HG03571 (cell line): ENCODE measurements around the gene TYW1B.
"Not testable (repeated sequence)": the region's sequence is repeated elsewhere in the genome, so short reads cannot be mapped to it uniquely, and the experiment has no call there.

Source experiments
- ATAC-seq: cut with Tn5 transposase; IDR thresholded peaks from one replicate; pipeline ENCODE4 v1.9.1; 2021; ENCODE audit not compliant: unreplicated experiment

Gene TYW1B

GRCh38 chr7:72580142-72580770, 247.7 kb downstream of the TYW1B start:
- ATAC-seq: not testable (repeated sequence)

- no peak for ATAC-seq
Measured at GRCh38 chr7:72577107-72577506, 250.9 kb downstream of the TYW1B start.

DNA sequence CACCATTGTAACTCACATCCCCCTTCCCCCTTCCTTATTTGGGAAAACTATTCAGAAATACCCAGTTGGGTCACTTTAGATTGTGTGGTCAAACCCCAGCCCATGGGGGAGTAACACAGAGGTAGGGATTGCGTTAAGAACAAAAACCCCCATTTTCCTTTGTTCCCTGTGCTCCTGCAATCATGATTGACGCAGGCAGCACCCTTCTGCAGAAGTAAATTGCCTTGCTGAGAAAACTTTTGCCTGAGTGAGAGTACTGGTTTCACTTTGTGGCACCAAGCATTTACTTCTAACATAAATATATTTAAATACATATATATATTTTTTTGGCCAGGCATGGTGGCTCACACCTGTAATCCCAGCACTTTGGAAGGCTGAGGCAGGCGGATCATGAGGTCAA, 266.0 kb downstream of the TYW1B start:
- ATAC-seq: not testable (repeated sequence)

GRCh38 chr7:72559546-72559945, 268.5 kb downstream of the TYW1B start:
- ATAC-seq: not testable (repeated sequence)

DNA sequence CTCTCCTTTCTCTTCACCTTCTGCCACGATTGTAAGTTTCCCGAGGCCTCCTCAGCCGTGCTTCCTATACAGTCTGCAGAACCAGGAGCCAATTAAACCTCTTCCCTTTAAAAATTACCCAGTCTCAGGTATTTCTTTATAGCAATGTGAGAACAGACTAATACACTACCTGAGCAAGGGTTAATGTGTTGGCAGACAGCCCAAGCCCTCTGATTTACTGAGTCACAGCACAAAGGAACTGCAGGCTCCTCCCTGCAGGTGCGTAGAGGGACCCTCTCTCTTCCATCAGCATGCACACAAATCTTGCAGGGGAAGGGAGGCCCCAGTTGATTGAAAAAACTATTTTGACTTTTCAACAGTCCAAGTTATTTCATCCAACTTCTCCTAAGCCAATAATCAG, 271.3 kb downstream of the TYW1B start:
- ATAC-seq: not testable (repeated sequence)

GRCh38 chr7:72555238-72555637, 272.8 kb downstream of the TYW1B start:
- not testable (repeated sequence) for ATAC-seq

DNA sequence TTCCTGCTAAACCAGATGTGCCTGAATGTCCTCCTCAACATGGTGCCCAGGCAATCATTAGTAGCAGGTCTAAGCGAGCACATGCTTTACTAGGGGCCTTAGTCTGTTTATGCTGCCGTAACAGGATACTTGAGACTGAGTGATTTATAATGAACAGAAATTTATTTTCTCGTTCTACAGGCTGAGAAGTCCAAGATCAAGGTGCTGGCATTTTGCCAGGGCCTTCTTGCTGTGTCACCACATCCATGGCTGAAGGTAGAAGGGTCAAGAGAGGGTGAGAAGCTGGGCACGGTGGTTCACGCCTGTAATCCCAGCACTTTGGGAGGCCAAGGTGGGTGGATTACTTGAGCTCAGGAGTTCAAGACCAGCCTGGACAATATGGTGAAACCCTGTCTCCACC, 273.6 kb downstream of the TYW1B start:
- not testable (repeated sequence) for ATAC-seq

- ATAC-seq: not testable (repeated sequence)
Measured at GRCh38 chr7:72550454-72550853, 277.5 kb downstream of the TYW1B start.

GRCh38 chr7:72546586-72547237, 281.3 kb downstream of the TYW1B start:
- ATAC-seq: not testable (repeated sequence)

DNA sequence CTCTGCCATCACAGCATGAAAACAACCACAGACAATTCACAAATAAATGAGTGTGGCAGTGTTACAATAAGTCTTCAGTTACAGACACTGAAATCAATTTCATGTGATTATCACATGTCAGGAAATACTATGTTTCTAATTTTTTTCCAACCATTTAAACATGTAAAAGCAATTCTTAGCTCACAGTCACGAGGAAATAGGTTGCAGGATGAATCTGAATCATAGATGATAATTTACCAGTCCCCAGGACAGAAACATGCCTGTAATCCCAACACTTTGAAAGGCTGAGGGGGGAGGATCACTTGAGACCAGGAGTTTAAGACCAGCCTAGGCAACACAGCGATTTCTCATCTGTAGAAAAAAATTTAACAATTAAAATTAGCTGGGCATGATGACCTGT, 283.5 kb downstream of the TYW1B start:
- not testable (repeated sequence) for ATAC-seq

DNA sequence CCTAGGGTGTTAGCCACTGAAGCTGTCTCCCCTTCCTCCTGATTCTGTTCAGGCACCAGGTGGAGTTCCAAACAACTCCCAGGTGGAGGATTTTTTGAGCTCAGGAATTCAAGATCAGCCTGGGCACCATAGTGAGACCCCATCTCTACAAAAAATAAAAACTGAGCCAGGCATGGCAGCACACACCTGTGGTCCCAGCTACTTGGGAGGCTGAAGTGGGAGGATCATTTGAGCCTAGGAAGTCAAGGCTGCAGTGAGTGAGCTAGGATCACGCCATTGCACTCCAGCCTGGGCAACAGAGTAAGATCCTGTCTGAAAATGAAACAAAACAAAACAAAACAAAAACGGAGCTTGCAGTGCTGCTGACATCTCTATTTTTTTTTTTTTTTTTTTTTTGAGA, 287.1 kb downstream of the TYW1B start:
- ATAC-seq: no peak

DNA sequence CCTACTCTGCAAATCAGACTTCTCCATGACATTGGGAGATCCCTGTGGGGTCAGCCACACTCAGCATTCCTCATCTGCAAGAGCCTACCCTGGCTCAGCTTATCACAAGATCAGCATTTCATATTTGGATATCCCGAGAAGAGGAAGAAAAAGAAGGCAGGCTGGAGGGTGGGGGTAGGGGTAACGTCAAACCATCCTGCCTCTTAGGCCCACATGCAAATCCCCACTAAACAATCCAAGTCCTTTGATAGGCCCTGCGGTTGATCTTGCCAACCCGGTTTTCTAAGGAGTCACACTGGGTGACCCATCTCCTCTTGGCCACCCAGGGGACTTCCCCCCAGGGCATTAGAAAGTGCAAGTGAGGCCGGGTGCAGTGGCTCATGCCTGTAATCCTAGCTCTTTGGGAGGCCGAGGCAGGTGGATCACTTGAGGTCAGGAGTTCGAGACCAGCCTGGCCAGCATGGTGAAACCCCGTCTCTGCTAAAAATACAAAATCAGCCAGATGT, 287.8 kb downstream of the TYW1B start:
- no peak for ATAC-seq

DNA sequence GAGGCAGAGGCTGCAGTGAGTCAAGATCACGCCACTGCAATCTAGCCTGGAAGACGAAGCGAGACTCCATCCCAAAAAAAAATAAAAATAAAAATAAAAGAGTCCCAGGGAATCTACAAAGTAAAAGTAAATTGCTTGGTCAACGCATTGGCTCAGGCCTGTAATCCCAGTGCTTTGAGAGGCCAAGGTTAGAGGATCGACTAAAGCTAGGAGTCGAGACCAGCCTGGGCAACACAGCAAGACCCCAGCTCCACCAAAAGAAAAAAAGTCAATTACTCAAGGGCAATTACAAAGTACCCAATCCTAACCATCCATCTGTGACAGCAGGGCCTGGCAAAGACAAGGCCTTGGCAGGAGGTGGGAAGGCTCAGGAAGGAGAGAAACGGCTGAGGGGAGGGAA, 288.3 kb downstream of the TYW1B start:
- ATAC-seq: no peak

- ATAC-seq: no peak
Measured at GRCh38 chr7:72538856-72539255, 289.1 kb downstream of the TYW1B start.

DNA sequence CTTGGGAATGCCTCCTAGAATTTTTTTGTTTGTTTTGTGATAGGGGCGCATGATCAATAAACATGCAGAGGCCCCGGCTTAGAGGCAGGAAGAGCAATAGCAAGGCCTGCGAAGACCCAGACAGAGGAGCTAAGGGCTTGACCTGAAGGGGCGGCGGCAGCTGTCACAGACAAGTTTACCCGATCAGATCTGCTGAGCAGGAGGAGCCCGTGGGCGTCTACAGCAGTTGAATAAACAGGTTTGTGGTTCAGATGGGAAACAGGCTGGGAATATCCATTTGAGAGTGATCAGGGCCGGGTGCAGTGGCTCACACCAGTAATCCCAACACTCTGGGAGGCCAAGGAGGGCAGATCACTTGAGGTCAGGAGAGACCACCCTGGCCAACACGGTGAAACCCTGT, 289.9 kb downstream of the TYW1B start:
- no peak for ATAC-seq

DNA sequence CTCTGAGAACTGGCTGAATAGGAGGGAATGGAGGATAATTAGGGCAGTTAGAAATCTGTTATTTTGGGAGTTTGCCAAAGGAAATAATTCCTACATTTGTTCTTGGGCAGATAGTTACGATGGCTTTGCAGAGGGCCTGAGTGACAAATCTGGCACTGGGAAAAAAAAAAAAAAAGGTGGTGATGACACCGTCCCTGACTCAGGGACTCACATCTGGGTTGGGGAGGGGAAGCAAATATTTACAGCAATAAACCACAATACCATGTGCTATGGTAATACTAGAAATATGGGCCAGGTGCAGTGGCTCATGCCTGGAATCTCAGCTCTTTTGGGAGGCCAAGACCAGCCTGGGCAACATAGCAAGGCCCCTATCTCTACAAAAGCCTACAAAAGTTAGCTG, 292.0 kb downstream of the TYW1B start:
- ATAC-seq: not testable (repeated sequence)

DNA sequence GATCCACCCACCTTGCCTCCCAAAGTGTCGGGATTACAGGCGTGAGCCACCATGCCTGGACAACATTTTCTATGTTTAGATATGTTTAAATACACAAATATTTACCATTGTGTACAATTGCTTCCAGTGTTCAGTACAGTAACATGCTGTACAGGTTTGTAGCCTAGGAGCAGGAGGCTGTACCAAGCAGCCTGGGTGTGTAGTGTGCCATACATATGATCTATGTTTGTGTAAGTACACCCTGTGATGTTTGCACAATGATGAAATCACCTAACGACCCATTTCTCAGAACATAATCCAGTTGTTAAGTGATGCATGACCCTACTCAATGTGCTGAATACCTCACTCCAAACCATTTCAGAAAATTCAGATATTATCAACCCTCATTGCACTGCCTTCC, 297.0 kb downstream of the TYW1B start:
- not testable (repeated sequence) for ATAC-seq
